ENCODE results near the gene PSAT1.

PSAT1 gene

GRCh38 chr9:78316166-78316892, 19.4 kb downstream of the PSAT1 start:
- DNase-seq (ENCODE audit: low read depth), result no peak

DNA sequence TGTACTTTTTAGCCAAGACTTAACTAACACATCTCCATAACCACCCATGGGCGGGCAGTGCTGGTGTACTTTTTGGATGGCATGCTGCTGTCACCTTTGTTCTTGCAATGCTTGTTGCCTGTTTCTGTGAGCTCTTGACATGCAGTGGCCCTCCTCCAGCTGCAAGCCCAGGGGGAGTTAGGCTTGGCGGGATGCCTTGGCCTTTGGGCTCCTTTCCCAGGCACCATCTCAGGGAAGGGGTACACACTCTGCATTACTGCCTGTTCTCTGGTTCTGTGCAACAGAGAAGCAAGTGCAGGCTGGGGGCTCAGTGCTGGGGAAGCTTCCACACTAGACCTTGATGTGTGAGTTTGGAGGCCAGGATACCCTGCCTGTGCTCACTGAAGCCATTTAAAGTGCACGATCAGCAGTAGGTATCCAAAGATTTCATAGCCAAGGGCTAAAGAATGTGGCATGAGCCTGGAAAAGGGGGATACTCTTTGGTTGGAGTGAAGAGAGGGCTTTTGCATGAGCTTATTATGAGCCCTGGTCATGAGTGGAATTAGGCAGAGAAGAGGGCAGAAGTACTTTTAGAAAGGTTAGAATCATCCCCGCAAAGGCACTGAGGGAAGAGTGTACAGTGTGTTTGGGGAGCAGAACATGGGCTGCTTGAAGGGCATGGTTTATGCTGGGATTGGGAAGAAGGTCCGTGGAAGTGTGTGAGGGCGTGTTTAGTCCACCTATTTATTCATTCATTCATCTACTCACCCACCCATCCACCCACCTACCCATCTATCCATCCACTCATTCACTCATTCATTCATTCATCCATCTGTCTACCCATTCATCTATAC, 22.5 kb downstream of the PSAT1 start:
- DNase-seq (ENCODE audit: low read depth), result no peak

DNA sequence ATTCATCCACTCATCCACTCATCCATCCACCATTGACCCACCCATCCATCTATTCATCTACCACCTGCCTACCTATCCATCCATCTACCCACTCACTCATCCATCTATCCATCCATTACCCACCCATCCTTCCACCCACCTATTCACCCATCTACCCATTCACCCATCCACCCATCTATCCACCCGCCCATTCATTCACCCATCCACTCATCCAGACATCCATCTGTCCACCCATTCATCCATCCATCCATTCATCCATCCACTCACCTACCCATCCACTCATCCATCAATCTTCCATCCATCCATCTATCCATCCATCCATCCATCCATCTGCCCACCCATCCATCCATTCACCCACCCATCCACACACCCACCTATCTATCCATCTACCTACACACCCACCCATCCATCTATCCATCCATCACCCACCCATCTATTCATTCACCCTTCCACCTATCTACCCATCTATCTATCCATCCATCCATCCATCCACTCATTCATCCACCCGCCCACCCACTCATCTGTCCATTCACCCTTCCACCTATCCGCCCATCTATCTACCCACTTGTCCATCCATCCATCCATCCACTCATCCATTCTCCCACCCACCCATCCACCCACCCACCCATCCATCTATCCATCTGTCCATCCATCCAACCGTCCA, 23.2 kb downstream of the PSAT1 start:
- DNase-seq (ENCODE audit: low read depth), result no peak

DNA sequence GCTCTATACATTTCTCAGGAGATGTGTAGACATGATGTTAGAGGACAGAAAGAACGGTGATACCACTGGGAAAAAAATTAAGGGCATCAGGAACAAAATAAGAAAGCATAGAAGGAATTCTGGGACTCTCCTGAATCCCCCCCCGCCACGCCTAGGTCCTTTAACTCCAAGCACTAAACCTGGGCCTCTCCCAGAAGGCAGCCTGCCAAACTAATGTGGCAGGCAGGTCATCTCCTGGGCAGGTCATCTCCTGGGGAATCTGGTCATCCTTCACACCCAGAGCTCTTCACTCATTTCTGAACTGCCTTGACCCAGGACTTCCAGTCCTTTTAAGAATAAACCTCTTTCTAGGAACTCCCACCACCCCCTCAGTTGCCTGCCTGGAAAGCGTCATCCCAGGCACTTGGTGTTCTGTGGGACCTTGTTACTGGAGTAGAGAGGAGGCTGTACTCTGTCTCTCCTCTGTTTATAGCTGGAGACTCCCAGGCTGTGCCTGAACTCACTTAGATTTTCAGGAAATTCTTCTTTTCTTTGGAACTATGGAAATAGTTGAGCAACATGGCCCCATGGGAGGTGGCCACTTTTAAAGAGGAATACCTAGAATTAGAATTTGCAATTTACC, 24.1 kb downstream of the PSAT1 start:
- no peak for DNase-seq (ENCODE audit: low read depth)

DNA sequence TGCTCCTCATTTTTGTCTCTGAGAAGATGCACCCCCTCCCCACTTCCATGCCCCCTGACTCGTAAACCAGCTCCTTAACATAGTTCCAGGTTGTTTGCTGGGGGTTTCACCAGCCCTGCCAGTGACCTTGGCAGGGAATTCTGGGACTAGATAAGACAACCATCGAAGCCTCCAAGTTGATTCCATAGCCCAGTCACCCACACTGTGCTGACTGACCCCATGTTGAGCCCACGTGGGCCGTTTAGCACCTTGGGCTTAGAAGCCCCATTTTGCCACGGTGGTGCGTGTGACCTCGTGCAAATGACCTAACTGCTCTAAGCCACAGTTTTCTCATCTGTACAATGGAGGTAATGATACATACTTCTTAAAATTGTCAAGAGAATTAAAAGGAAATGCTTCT, 24.6 kb downstream of the PSAT1 start:
- no peak for DNase-seq (ENCODE audit: low read depth)

GRCh38 chr9:78324068-78324650, 27.2 kb downstream of the PSAT1 start:
- DNase-seq (ENCODE audit: low read depth), result no peak

DNA sequence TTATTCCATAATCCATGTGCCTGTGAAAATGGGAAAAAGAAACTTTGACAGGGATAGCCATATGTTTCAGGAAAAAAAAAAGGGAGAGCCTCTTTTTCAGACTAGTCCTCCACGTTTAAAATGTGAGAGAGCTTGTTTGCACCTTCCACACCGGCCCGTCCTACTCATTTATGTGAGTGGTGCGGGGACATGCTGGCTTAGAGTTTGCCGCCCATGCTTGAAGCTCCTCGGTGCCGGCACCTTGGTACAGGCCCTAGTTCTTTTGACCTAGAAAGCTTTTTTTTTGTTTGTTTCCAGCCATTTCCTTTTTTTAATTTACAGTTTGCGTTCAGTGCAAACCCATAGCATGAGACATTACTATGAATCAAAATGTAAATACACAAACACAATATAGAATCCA, 27.8 kb downstream of the PSAT1 start:
- no peak for DNase-seq (ENCODE audit: low read depth)

DNA sequence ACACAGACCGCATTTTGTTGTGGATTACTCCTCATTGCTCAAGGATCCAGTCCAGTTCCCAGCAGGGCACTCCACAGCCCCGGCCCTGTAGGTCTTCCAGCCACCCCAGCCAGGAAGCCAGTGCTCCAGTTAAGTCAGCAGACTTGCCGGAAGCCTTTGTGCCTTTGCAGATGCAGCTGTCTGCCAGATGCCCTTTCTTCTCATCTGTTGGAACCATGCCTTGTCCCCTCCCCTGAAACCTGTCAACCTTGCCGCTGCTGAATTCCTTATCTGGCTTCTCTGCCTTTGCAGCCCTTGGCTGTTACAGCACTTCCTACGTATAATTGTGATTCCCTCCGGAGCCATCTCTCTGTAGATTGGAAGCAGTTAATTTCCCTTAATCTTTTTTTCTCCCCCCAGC, 28.4 kb downstream of the PSAT1 start:
- DNase-seq (ENCODE audit: low read depth), result no peak

DNA sequence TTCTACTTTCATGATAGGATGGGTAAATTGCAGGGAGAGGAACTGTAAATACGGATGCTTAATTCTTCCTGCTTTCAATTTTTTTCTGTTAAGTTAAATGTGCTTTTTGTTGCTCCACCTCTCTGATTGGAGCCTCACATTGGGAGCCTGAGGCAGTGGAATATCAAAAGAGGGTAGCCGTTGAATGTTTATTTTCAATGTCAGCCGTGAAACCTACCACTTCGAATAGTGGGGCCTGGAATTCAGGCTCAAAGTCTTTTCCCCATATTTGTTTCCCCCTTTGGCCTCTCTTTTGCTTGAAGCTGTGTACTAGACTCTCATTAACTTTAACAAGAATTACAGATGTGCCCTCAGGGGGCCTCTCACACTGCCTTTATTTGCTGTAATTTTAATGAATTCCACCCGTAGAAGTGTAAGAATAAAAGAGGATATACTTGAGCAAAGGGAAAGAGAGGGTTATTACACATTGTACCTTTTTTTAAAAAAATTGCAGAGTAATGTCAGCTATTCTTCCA, 29.0 kb downstream of the PSAT1 start:
- no peak for DNase-seq (ENCODE audit: low read depth)

GRCh38 chr9:78326564-78326963, 29.6 kb downstream of the PSAT1 start:
- no peak for DNase-seq (ENCODE audit: low read depth)

GRCh38 chr9:78332381-78332780, 35.5 kb downstream of the PSAT1 start:
- no peak for DNase-seq (ENCODE audit: low read depth)

- DNase-seq (ENCODE audit: low read depth), result no peak
Observed at GRCh38 chr9:78348848-78349247, 51.9 kb downstream of the PSAT1 start.

DNA sequence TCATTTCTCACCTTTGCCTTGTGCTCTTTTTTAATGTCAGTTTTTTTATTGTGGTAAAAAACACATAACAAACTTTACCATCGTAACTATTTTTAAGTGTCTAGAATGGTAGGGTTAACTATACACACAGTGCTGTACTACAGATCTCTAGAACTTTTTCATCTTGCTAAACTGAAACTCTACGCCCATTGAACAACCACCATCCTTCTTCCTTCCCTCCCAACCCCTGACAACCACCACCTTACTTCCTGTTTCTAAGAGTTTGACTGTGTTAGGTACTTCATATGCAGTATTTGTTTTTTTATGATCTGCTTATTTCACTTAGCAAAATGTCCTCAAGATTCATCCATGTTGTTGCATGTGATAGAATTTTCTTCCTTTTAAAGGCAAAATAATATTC, 54.9 kb downstream of the PSAT1 start:
- DNase-seq (ENCODE audit: low read depth), result no peak

- no peak for DNase-seq (ENCODE audit: low read depth)
Observed at GRCh38 chr9:78354324-78354973, 57.5 kb downstream of the PSAT1 start.

GRCh38 chr9:78354989-78355388, 58.1 kb downstream of the PSAT1 start:
- DNase-seq (ENCODE audit: low read depth), result no peak

DNA sequence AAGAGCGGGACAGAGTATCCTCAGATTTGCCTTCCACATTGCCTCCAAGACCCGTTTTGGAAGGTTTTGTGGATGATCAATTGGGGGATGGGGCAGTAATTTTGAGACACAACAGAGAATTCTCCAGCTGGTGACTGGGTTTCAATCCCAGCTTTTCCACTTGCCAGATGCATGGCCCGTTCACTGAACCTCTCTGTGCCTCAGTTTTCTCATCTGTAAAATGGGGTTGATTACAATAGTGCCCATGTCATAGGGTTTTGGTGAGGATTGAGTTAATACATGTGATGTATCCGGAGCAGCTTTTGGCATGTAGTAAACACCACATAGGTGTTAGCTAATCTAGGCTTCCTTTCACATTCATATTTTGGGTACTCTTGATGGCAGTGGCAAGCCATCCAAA, 59.7 kb downstream of the PSAT1 start:
- no peak for DNase-seq (ENCODE audit: low read depth)

DNA sequence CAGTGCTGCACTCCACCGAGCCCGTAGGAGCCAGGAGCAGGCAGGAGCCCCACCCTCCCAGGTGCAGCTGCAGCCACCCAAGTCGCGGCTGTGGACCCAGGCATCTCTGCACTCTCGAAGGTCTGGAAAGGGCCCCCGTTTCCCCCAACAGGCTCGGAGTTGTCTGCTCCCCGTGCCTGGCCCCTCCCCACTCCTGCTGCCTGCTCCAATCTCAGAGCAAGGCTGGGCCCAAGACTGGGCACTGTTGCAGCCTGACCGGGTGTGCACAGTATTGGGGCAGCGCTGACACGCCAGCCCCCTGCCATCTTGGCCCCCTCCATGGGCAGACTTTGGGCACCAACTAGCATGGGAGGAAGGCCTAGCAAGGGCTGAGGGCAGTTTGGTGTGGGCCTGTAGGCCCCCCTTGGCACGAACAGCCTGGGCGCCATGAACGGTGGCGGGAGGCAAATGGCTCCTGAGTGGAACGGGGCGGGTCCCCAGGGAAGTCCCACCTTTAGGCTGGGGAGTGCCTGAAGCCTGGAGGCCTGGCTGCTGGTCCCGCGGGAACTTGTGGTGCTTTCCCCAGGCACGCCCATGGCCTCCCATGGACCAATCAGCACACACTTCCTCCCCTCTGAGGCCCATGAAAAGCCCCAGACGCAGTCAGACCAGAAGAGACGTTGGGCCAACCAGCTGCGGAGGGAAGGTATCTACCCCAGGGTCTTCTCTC, 60.4 kb downstream of the PSAT1 start:
- DNase-seq (ENCODE audit: low read depth), result no peak

DNA sequence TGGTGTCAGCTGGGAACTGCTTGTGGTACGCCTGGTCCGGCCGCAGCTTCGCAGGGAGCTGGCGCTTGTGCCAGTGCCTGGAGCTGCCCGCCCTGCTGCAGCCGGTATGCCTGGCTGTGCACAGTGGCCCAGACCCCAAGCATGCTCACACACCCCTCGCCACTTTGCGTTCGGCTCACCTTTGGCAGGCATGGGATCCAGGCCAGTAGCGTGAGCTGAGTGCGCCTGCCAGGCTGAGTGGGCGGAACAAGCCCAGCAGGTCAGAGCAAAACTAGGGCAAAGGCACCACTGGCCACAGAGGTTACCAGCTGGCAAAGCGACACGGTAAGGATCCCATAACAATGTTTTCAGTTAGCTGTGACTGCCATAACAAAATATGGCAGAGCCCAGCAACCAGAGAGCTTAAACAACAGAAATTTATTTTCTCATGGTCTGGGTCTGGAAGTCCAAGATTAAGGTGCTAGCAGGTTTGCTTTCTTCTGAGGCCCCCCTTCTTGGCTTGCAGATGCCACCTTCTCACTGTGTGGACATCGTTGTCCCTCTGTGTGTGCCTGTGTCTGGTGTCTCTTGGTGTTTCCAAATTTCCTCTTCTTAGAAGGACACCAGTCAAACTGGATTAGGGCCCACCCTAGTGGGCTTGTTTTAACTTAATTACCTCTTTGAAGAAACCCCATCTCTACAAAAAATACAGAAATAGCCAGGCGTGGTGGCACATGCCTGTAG, 61.6 kb downstream of the PSAT1 start:
- DNase-seq (ENCODE audit: low read depth), result no peak

DNA sequence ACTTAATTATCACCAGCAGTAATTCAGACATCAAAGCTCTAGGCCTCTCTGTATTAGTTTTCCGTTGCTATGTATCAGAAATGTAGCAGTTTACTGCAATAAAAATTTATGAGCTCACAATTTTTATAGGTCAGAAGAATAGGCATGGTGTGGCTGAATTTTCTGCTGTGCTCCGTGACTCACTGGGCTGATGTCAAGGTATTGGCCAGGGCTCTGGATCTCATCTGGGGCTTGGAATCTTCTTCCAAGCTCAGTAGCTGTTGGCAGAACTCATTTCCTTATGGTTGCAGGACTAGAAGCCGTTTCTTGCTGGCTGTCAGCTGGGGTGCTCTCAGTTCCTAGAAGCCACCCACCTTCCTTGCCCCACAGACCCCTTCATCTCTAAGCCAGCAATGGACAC, 66.3 kb downstream of the PSAT1 start:
- peak; percentile 50 for DNase-seq (ENCODE audit: low read depth)
